Measurements from ENCODE around the gene MYO1E.

Gene MYO1E

DNA sequence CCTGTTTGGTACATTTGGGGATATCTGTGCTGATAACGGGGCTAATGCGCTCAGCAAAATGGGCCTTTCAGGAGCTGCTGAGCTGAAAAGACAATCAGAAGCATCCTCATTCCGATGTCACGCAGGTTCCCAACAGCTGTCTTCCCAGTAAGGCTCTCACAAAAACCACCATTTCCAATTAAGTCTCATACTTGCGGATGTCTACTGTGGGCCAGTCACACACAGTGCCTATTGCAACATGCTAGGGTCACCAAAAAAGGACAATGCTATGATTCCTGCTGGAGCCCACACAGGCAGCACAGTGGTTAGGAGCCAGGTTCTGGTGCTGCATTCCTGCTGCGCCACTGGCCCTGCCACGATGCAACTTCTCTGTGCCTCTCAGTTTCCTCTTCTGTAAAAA lies 182.4 kb downstream of the MYO1E start:
- no peak for DNase-seq (ENCODE audit: low spot score)

DNA sequence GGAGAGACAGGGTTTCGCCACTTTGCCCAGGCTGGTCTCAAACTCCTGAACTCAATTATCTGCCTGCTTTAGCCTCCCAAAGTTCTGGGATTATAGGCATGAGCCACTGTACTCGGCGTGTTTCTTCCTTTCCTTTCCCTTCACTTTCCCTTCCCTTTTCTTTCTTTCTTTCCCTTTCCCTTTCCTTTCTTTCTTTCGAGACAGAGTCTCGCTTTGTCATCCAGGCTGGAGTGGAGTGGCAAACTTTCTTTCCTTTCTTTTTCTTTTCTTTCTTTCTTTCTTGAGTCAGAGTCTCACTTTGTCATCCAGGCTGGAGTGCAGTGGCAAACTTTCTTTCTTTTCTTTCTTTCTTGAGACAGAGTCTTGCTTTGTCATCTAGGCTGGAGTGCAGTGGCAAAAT lies 183.4 kb downstream of the MYO1E start:
- DNase-seq (ENCODE audit: low spot score): no peak

GRCh38 chr15:59186501-59186900 lies 186.2 kb downstream of the MYO1E start:
- no peak for DNase-seq (ENCODE audit: low spot score)

DNA sequence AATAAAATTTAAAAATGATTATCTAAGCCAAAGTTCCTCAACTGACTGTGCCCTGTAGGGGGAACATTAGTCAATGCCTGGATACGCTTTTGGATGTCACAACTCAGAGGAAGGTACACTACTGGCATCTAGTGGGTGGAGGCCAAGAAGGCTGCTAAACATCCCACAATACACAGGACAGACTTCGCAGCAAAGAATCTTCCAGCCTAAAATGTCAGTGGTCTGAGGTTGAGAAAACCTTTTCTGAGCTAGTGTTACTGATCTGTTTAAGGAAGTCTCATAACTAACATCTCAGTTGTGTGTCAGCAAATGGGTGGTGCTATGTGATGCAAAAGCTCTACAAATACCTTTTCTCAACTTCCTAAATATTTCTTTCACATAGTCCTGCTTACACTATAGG lies 186.9 kb downstream of the MYO1E start:
- DNase-seq (ENCODE audit: low spot score): no peak

- DNase-seq (ENCODE audit: low spot score): no peak
Measured at GRCh38 chr15:59180945-59181600, 191.6 kb downstream of the MYO1E start.

DNA sequence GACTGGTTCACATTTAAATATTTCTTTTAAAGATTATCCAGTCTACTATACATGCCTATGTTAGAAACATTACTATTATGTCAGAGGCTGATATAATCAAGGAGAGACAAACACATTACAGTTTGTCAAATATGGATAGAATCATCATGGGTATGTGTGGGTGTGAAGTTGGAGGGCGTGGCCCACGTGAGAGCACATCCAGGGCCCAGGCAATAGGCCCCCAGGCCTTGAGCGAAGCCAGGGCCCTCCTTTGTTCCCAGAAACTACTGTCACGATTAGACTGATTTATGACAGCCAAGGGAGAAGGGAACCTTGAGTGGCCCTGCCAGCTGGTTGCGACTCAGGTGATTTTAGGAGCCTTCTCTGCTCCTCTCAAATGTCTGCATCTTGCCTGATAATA lies 193.0 kb downstream of the MYO1E start:
- no peak for DNase-seq (ENCODE audit: low spot score)

DNA sequence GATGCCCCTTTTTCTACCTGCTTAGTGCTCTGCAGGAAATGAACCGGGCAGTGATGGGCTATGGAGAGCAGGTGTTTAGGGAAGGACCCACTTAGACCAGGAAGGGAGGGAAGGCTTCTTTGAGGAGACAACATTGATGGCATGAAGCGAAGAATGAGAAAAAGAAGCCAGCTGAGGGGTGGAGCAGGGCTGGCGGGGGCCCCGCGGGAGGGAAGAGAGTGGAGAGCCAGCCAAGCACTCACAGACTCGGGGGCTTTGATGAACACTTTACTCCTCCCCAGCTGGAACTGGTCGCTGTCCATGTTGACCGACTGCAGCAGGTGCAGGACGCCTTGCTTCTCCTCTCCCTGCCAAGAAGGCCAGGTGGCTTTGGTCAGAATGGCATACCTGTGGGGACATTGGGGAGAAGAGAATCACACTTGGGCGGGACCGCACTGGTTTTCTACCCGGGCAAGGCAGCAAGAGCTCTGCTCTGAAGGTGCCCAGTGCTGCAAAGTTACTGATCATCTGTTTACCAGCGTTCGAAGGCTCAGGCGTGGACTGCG lies 194.4 kb downstream of the MYO1E start:
- no peak for DNase-seq (ENCODE audit: low spot score)

DNA sequence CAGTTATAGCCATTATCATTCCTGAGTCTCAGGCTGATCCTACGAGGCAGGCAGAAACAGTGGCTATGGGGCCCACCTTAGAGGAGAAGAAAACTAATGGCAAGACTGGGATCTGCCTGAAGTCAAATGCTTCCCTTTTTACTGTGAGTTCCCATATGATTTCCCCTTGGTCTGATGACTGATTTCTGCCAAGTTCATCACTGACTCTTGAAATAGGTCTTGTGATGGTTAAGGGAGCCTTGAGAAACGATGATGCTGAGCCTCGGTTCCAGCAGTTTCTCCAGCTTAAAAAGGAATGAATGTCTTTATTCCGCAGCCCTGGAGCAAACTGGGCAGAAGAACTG lies 195.4 kb downstream of the MYO1E start:
- peak; percentile 48 for DNase-seq (ENCODE audit: low spot score)

DNA sequence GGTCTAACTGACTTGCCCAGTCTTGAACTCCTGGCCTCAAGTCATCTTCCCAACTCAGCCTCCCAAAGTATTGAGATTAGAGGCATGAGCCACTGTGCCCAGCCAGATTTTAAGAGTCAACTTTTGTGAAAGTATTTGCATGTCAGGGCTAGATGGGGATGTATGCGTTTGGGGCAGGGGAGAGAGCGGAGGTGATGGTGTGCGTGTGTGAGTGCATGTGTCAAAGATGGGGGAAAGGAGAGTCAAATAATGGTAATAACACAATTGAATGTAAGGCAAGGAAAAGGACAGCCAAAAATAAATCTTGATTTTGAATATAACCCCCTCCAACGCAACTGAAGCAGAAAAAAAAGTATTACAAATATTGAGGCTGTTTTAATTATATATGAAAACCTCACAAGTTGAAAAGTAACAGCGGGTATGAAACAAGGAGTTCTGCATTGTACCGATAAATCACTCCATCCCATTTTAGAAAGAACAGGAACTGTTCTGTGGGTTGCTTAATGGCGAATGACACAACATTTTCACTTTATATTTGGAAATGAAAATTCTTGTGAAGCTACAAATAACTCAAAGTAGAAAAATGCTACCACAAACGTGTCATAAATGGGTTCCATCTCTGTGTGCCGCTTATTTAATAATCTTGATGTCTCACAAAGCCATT lies 195.9 kb downstream of the MYO1E start:
- DNase-seq (ENCODE audit: low spot score): no peak

- DNase-seq (ENCODE audit: low spot score): peak; percentile 80
Measured at GRCh38 chr15:59174835-59175831, 197.5 kb downstream of the MYO1E start.

DNA sequence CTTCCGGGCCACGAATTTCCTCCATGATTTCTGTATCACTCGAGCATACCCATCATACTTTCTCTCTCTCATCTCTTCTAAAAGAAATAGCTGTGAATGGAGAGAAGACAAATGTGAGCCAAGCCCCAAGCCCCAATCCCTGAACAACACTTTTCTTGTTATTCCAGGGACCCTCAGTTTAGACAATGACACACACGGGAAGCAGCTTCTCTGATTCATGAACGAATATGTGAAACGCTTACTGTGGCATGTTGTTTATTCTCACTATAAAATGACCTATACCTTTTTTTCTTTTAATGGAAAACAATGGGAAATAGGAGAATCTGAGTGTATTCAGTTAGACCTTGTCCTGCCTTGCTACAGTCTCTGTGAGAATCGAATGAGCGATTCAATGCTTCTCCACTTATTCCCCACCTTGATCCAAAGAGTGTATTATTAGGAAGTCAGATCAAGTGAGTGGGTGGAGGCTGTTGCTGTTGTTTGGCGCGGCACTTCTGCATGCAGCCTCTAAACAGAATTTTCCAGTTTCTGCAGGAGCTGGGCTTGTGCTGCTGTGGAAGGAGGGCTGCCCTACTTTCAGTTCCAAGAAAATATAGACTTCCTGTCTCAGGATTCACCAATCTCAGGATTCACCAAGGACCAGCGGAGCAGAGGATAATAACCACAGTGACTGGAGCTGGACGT lies 198.4 kb downstream of the MYO1E start:
- no peak for DNase-seq (ENCODE audit: low spot score)

DNA sequence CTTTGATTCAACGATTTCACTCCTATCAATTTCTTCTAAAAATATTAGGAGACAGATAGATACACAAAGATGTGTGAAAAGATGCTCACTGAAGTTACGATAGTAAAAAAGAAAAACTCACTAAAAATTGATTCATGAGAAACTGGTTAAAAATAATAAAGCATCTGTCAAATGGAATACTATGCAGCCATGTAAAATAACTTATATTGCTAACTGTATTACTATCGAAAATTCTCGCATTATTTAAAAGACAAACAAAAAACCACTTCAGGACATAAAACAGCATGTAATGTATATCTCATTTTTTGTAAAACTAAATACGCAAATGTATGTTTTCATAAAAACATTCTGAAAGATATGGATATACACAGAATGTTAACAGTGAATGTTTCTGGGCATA lies 199.5 kb downstream of the MYO1E start:
- DNase-seq (ENCODE audit: low spot score): no peak

DNA sequence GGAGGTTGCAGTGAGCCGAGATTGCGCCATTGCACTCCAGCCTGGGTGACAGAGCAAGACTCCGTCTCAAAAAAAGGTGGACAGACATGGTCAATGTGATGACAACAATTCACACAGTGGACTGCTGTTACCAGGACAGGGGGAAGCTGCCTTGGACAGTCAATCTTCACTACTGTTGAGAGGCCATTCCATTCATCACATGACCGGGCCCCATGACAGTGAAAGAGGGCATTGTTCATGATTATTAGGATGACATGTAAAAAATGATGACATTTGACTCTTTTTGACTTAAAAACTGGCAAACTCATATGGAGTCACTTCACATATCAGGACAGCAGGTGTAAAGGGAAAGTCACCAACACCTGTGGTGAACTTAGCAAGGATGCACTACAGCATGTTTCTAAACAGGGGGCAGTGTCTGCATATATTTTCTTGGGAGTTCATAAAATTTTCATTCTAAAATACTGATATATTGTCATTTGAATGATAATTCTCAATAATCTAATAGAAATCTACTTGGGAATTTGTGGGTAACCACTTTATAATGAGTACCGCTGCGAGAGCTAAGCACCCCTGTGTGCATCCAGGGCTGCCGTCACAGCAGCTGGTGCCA lies 200.3 kb downstream of the MYO1E start:
- no peak for DNase-seq (ENCODE audit: low spot score)

DNA sequence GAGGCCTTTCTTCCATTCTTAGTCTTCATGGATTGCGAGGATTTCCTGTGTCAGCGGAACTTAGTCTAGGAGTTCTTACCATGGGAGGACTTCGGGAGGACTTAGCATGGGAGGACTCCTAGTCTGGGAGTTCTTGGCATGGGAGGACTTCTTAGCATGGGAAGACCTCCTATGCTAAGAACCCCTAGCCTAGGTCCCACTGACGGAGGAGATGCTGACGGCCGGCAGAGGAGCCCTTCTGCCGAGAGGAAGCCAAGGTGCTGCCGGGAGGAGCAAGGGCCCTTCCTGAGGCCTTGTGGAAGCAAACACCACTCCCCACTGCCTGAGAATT lies 201.6 kb downstream of the MYO1E start:
- DNase-seq (ENCODE audit: low spot score): no peak

- DNase-seq (ENCODE audit: low spot score): peak; percentile 52
Measured at GRCh38 chr15:59170295-59171066, 202.2 kb downstream of the MYO1E start.

DNA sequence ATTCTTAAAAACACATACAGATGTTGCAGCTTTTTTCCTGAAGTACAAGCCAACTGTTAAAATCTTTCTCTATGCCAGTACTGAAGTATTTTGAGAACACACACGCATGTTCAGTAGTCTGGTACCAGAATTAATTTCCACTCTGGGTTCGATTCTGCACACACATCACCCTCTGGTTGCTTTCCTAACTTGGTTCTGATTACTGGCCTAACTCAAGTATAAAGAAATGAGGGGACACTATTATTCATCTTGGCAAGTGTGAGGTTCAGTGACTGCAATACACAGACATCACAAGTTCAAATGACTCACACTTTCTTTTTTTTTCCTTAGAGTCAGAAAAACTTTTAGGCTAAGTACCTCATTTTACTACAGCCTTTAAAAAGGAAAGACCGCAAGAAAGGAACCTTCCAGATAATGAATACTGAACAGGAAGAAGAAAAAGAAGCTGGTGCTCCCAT lies 203.4 kb downstream of the MYO1E start:
- no peak for DNase-seq (ENCODE audit: low spot score)

GRCh38 chr15:59168536-59168935 lies 204.1 kb downstream of the MYO1E start:
- no peak for DNase-seq (ENCODE audit: low spot score)

DNA sequence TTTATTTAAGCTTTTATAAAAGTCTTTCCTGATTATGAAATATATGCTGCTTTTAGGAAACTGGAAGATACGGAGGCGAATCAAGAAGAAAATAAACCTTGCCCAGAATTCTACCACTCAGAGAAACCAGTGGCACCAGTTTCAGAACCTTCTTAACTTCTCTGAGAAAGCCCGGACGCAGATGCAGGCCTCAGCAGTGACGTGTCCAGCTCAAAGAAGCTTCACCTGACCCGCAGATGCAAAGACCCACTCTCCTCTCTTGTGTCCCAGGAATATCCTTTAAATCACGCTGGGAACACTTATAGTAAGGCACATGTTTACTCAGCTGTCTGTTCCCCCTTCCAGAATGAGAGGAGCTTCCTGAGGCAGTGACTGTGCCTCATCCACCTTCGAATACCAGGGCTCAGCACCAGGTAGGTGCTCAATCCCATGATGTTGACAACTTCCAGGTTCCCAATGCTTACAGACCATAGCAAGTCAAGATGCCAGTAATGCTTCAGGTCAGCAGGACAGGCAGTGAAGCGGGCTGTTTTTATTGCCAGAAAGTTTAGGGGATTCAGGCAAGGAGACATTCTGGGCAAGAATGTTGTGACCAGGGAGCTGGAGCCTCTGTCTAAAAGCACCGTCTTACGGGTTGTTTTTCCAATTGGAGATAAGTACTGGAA lies 205.9 kb downstream of the MYO1E start:
- DNase-seq (ENCODE audit: low spot score): no peak

DNA sequence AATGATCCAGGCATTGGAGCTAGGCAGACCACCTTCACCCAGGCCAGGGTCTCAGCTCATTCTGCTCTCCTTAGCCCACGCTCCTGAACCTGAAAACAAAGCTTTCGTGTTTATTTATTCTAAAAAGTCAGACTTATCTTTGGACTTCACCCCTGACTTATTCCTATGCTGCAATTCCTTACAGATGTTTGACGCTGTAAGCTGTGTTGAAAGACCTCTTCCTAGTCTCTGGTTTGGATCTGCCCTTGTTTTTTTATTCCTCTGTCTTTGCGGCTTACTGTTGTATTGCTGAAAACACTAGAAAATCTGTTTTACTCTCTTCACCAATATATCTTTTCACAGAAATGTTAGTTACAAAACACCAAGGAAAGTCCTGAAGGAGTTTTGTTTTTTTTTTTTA lies 206.5 kb downstream of the MYO1E start:
- no peak for DNase-seq (ENCODE audit: low spot score)

GRCh38 chr15:59165726-59166125 lies 206.9 kb downstream of the MYO1E start:
- no peak for DNase-seq (ENCODE audit: low spot score)
